ENCODE measurements around the gene TXNRD1. TPM values are rescaled to one million over a fixed set of nuclear protein-coding genes. Genes with fewer than 3 reads are reported as not detected.

Gene TXNRD1
- total and polyA plus RNA-seq, 2 of the 8 experiments (the other 6 are each of a cell fraction or from before 2014, with no cell fraction given) = 56.8 to 127 TPM

- TF ChIP-seq, protein P1, sequence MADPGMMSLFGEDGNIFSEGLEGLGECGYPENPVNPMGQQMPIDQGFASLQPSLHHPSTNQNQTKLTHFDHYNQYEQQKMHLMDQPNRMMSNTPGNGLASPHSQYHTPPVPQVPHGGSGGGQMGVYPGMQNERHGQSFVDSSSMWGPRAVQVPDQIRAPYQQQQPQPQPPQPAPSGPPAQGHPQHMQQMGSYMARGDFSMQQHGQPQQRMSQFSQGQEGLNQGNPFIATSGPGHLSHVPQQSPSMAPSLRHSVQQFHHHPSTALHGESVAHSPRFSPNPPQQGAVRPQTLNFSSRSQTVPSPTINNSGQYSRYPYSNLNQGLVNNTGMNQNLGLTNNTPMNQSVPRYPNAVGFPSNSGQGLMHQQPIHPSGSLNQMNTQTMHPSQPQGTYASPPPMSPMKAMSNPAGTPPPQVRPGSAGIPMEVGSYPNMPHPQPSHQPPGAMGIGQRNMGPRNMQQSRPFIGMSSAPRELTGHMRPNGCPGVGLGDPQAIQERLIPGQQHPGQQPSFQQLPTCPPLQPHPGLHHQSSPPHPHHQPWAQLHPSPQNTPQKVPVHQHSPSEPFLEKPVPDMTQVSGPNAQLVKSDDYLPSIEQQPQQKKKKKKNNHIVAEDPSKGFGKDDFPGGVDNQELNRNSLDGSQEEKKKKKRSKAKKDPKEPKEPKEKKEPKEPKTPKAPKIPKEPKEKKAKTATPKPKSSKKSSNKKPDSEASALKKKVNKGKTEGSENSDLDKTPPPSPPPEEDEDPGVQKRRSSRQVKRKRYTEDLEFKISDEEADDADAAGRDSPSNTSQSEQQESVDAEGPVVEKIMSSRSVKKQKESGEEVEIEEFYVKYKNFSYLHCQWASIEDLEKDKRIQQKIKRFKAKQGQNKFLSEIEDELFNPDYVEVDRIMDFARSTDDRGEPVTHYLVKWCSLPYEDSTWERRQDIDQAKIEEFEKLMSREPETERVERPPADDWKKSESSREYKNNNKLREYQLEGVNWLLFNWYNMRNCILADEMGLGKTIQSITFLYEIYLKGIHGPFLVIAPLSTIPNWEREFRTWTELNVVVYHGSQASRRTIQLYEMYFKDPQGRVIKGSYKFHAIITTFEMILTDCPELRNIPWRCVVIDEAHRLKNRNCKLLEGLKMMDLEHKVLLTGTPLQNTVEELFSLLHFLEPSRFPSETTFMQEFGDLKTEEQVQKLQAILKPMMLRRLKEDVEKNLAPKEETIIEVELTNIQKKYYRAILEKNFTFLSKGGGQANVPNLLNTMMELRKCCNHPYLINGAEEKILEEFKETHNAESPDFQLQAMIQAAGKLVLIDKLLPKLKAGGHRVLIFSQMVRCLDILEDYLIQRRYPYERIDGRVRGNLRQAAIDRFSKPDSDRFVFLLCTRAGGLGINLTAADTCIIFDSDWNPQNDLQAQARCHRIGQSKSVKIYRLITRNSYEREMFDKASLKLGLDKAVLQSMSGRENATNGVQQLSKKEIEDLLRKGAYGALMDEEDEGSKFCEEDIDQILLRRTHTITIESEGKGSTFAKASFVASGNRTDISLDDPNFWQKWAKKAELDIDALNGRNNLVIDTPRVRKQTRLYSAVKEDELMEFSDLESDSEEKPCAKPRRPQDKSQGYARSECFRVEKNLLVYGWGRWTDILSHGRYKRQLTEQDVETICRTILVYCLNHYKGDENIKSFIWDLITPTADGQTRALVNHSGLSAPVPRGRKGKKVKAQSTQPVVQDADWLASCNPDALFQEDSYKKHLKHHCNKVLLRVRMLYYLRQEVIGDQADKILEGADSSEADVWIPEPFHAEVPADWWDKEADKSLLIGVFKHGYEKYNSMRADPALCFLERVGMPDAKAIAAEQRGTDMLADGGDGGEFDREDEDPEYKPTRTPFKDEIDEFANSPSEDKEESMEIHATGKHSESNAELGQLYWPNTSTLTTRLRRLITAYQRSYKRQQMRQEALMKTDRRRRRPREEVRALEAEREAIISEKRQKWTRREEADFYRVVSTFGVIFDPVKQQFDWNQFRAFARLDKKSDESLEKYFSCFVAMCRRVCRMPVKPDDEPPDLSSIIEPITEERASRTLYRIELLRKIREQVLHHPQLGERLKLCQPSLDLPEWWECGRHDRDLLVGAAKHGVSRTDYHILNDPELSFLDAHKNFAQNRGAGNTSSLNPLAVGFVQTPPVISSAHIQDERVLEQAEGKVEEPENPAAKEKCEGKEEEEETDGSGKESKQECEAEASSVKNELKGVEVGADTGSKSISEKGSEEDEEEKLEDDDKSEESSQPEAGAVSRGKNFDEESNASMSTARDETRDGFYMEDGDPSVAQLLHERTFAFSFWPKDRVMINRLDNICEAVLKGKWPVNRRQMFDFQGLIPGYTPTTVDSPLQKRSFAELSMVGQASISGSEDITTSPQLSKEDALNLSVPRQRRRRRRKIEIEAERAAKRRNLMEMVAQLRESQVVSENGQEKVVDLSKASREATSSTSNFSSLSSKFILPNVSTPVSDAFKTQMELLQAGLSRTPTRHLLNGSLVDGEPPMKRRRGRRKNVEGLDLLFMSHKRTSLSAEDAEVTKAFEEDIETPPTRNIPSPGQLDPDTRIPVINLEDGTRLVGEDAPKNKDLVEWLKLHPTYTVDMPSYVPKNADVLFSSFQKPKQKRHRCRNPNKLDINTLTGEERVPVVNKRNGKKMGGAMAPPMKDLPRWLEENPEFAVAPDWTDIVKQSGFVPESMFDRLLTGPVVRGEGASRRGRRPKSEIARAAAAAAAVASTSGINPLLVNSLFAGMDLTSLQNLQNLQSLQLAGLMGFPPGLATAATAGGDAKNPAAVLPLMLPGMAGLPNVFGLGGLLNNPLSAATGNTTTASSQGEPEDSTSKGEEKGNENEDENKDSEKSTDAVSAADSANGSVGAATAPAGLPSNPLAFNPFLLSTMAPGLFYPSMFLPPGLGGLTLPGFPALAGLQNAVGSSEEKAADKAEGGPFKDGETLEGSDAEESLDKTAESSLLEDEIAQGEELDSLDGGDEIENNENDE (IDR thresholded peaks at IDR 0.05; ENCODE audit: insufficient replicate concordance, low read length) = no peak
- no peak for TF ChIP-seq ZNF274 (IDR thresholded peaks at IDR 0.05; ENCODE audit: borderline replicate concordance, extremely low read depth, low read length)
- no peak for TF ChIP-seq PHF8 (conservative IDR thresholded peaks at IDR 0.05; ENCODE audit: low read depth, low read length)
- TF ChIP-seq TAF1 (IDR thresholded peaks at IDR 0.05; ENCODE audit: low read depth, low read length) = no peak
- no peak for TF ChIP-seq EGR1 (IDR thresholded peaks at IDR 0.05; ENCODE audit: borderline replicate concordance, low read depth, low read length)
- no peak for TF ChIP-seq ATF2 (IDR thresholded peaks at IDR 0.05; ENCODE audit: low read length)
- TF ChIP-seq CHD1 (IDR thresholded peaks at IDR 0.05; ENCODE audit: low read depth, low read length) = no peak
Observed at GRCh38 chr12:104183443-104183842, 32.1 kb upstream of the TXNRD1 start (continued).

Data from H1 (cell line).